ENCODE measurements around the gene RABGAP1L. TPM values are rescaled to one million over a fixed set of nuclear protein-coding genes. Genes with fewer than 3 reads are reported as not detected.
"Not testable (repeated sequence)": the region's sequence is repeated elsewhere in the genome, so short reads cannot be mapped to it uniquely, and the experiment has no call there.

RABGAP1L gene
- total RNA-seq, 1 donor from 2014 or later, result 36.9 TPM

GRCh38 chr1:174642393-174642792 is 483.1 kb downstream of the RABGAP1L start:
- no peak for DNase-seq
- H3K4me1 Mint-ChIP-seq, result no peaks in the 10 kb centered on the region
- no peak overlapping the region for H3K27ac Mint-ChIP-seq
- H3K27me3 Mint-ChIP-seq, result no peaks in the 10 kb centered on the region
- no peak overlapping the region for H3K4me3 Mint-ChIP-seq
- H3K36me3 Mint-ChIP-seq (ENCODE audit: low read depth), result peaks cover 5% of the 10 kb centered on the region
- H3K9me3 Mint-ChIP-seq, result no peaks in the 10 kb centered on the region
- intact Hi-C loops (cut with micrococcal nuclease), result no loop called here

- Mint-ChIP-seq H3K27me3 (no peaks in the 10 kb centered on the region), H3K36me3 (ENCODE audit: low read depth) (no peaks in the 10 kb centered on the region), H3K27ac (no peak overlapping the region), H3K9me3 (no peaks in the 10 kb centered on the region), H3K4me3 (no peak overlapping the region), H3K4me1 (no peaks in the 10 kb centered on the region)
- intact Hi-C loops (cut with micrococcal nuclease), result no loop called here
- no peak for DNase-seq
Observed at GRCh38 chr1:174643206-174643605, 483.9 kb downstream of the RABGAP1L start.

DNA sequence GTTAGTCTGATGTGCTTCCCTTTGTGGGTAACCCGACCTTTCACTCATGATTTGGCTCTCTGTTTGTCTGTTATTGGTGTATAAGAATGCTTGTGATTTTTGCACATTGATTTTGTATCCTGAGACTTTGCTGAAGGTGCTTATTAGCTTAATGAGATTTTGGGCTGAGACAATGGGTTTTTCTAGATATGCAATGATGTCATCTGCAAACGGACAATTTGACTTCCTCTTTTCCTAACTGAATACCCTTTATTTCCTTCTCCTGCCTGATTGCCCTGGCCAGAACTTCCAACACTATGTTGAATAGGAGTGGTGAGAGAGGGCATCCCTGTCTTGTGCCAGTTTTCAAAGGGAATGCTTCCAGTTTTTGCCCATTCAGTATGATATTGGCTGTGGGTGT is 490.3 kb downstream of the RABGAP1L start:
- H3K27me3 Mint-ChIP-seq; H3K36me3 Mint-ChIP-seq (ENCODE audit: low read depth); H3K9me3 Mint-ChIP-seq; H3K4me1 Mint-ChIP-seq; intact Hi-C loops (cut with micrococcal nuclease); DNase-seq; H3K27ac Mint-ChIP-seq; H3K4me3 Mint-ChIP-seq: not testable (repeated sequence)

- H3K36me3 Mint-ChIP-seq (ENCODE audit: low read depth), result no peaks in the 10 kb centered on the region
- H3K27ac Mint-ChIP-seq, result no peak overlapping the region
- intact Hi-C loops (cut with micrococcal nuclease), result no loop called here
- peaks cover 10% of the 10 kb centered on the region for H3K9me3 Mint-ChIP-seq
- DNase-seq, result no peak
- H3K4me3 Mint-ChIP-seq, result no peak overlapping the region
- no peaks in the 10 kb centered on the region for H3K27me3 Mint-ChIP-seq
- H3K4me1 Mint-ChIP-seq, result no peaks in the 10 kb centered on the region
Observed at GRCh38 chr1:174652569-174653280, 493.4 kb downstream of the RABGAP1L start.

DNA sequence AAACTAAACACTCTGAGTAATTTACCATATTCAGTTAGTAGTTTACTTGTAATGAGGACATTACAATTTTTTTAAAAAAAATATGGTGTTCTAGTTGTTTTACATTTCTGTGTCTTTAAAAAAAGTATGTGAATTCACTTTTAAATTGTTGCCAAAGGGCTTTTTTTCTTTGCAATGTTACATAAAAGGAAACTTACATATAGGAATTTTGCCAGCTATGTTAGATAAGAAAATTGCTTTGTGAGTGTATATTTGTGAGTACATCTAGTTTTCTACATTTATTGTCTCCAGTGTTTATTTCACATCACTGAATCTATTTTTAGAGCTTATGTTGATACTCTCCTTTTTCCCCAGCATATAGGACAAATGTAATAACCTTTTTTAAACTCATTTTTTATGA is 495.2 kb downstream of the RABGAP1L start:
- Mint-ChIP-seq H3K36me3 (ENCODE audit: low read depth) (no peaks in the 10 kb centered on the region), H3K4me1 (no peaks in the 10 kb centered on the region), H3K4me3 (no peak overlapping the region), H3K27me3 (no peaks in the 10 kb centered on the region), H3K27ac (no peak overlapping the region), H3K9me3 (peaks cover 14% of the 10 kb centered on the region)
- intact Hi-C loops (cut with micrococcal nuclease), result no loop called here
- DNase-seq, result no peak

- Mint-ChIP-seq H3K4me3 (no peak overlapping the region), H3K36me3 (ENCODE audit: low read depth) (no peaks in the 10 kb centered on the region), H3K9me3 (peaks cover 14% of the 10 kb centered on the region), H3K4me1 (no peaks in the 10 kb centered on the region), H3K27ac (no peak overlapping the region), H3K27me3 (no peaks in the 10 kb centered on the region)
- DNase-seq, result no peak
- intact Hi-C loops (cut with micrococcal nuclease), result no loop called here
Observed at GRCh38 chr1:174656409-174657059, 497.2 kb downstream of the RABGAP1L start.

GRCh38 chr1:174657411-174657810 is 498.1 kb downstream of the RABGAP1L start:
- no peaks in the 10 kb centered on the region for H3K27me3 Mint-ChIP-seq
- intact Hi-C loops (cut with micrococcal nuclease), result no loop called here
- H3K4me1 Mint-ChIP-seq, result no peaks in the 10 kb centered on the region
- H3K27ac Mint-ChIP-seq, result no peak overlapping the region
- no peak for DNase-seq
- H3K36me3 Mint-ChIP-seq (ENCODE audit: low read depth), result no peaks in the 10 kb centered on the region
- H3K9me3 Mint-ChIP-seq, result peaks cover 10% of the 10 kb centered on the region
- H3K4me3 Mint-ChIP-seq, result no peak overlapping the region

DNA sequence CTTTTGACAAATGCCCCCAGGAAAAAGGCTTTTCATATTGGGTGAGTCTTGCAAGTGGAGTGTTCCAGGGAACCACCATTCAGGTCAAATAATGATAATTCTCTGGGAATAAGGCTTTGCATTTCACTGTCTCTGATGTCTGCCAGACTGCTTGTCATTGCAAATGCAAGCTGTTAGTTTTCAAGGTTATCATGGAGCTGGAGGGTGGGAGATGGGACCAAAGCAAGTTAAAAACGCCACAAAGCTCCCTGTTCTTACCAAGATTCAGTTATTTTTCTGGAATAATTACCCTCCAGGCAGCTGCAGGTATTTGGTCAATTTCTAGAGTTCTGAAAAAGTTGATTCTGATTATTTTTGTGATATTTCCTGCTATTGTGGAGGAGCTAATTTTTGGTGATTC is 498.6 kb downstream of the RABGAP1L start:
- no peak for DNase-seq
- H3K27ac Mint-ChIP-seq, result no peak overlapping the region
- intact Hi-C loops (cut with micrococcal nuclease), result no loop called here
- H3K4me1 Mint-ChIP-seq, result no peaks in the 10 kb centered on the region
- no peak overlapping the region for H3K4me3 Mint-ChIP-seq
- no peaks in the 10 kb centered on the region for H3K27me3 Mint-ChIP-seq
- no peaks in the 10 kb centered on the region for H3K36me3 Mint-ChIP-seq (ENCODE audit: low read depth)
- H3K9me3 Mint-ChIP-seq, result peaks cover 8% of the 10 kb centered on the region

GRCh38 chr1:174659823-174660222 is 500.5 kb downstream of the RABGAP1L start:
- Mint-ChIP-seq H3K27me3 (no peaks in the 10 kb centered on the region), H3K4me1 (no peaks in the 10 kb centered on the region), H3K4me3 (no peak overlapping the region), H3K27ac (no peak overlapping the region), H3K36me3 (ENCODE audit: low read depth) (no peaks in the 10 kb centered on the region), H3K9me3 (peaks cover 8% of the 10 kb centered on the region)
- intact Hi-C loops (cut with micrococcal nuclease), result no loop called here
- no peak for DNase-seq

GRCh38 chr1:174660476-174660875 is 501.2 kb downstream of the RABGAP1L start:
- H3K4me3 Mint-ChIP-seq, result no peak overlapping the region
- intact Hi-C loops (cut with micrococcal nuclease), result no loop called here
- H3K36me3 Mint-ChIP-seq (ENCODE audit: low read depth), result no peaks in the 10 kb centered on the region
- no peaks in the 10 kb centered on the region for H3K4me1 Mint-ChIP-seq
- H3K9me3 Mint-ChIP-seq, result peaks cover 8% of the 10 kb centered on the region
- DNase-seq, result no peak
- no peak overlapping the region for H3K27ac Mint-ChIP-seq
- H3K27me3 Mint-ChIP-seq, result no peaks in the 10 kb centered on the region

- no peaks in the 10 kb centered on the region for H3K4me1 Mint-ChIP-seq
- peaks cover 2% of the 10 kb centered on the region for H3K9me3 Mint-ChIP-seq
- H3K27ac Mint-ChIP-seq, result no peak overlapping the region
- H3K36me3 Mint-ChIP-seq (ENCODE audit: low read depth), result no peaks in the 10 kb centered on the region
- H3K4me3 Mint-ChIP-seq, result no peak overlapping the region
- H3K27me3 Mint-ChIP-seq, result no peaks in the 10 kb centered on the region
- DNase-seq, result no peak
- intact Hi-C loops (cut with micrococcal nuclease), result no loop called here
Observed at GRCh38 chr1:174663358-174663757, 504.0 kb downstream of the RABGAP1L start.

DNA sequence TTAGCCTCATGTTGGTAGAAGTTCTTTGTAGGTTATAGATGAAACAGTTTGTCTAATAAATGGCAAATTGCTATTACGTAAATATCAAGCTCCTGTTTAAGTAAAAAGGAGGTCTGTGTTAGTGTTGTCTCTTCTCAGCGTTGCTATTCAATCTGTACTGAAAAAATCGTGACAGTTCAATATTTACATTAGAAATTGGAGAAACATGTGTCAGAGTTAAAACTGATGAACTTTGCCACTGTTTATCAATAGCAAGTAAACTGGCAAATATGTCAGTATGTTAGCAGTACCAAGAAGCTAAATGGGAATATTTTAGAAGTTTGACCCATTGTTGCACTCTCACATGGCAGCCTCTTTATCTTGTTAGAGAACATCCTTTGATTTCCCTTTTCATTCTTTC is 506.9 kb downstream of the RABGAP1L start:
- no peak for DNase-seq

DNA sequence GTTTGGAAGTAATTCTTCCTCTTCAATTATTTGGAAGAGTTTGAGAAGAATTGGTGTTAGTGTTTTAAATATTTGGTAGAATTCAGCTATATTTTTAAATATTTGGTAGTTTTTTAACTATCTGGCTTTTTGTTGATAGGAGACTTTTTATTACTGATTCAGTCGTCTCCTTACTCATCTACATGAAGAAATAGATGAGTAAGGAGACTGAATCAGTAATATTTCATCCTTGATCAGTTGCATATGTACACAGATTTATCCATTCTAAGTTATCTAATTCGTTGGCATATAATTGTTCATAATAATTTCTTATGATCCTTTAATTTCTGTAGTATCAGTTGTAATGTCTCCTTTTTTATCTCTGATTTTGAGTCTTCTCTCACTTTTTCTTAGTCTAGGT is 512.5 kb downstream of the RABGAP1L start:
- Mint-ChIP-seq H3K4me3 (no peak overlapping the region), H3K4me1 (no peaks in the 10 kb centered on the region), H3K27ac (no peak overlapping the region), H3K36me3 (ENCODE audit: low read depth) (no peaks in the 10 kb centered on the region), H3K9me3 (peaks cover 10% of the 10 kb centered on the region), H3K27me3 (no peaks in the 10 kb centered on the region)
- intact Hi-C loops (cut with micrococcal nuclease), result no loop called here
- no peak for DNase-seq

More for the DNA sequence above, 506.9 kb downstream of the RABGAP1L start:
- H3K36me3 Mint-ChIP-seq (ENCODE audit: low read depth), result no peaks in the 10 kb centered on the region
- peaks cover 10% of the 10 kb centered on the region for H3K9me3 Mint-ChIP-seq
- no peak overlapping the region for H3K27ac Mint-ChIP-seq
- no peaks in the 10 kb centered on the region for H3K27me3 Mint-ChIP-seq
- H3K4me1 Mint-ChIP-seq, result no peaks in the 10 kb centered on the region
- no peak overlapping the region for H3K4me3 Mint-ChIP-seq
- intact Hi-C loops (cut with micrococcal nuclease), result no loop called here

DNA sequence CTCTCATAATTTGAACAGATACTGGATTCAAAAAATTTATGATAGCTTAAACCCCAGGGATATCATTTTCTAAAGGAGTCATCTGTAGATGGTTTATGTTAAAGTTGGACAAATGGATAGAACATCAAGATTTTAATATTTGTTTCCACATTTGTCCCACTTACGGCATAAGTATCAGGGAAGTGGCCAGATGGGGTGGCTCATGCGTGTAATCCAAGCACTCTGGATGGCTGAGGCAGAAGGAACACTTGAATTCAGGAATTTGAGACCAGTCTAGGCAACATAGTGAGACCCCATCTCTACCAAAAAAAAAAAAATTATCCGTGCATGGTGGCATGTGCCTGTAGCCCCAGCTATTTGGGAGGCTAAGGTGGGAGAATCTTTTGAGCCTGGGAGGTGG is 517.5 kb downstream of the RABGAP1L start:
- DNase-seq, result no peak
- no peak overlapping the region for H3K4me3 Mint-ChIP-seq
- no peaks in the 10 kb centered on the region for H3K36me3 Mint-ChIP-seq (ENCODE audit: low read depth)
- no peaks in the 10 kb centered on the region for H3K9me3 Mint-ChIP-seq
- H3K27me3 Mint-ChIP-seq, result no peaks in the 10 kb centered on the region
- no peak overlapping the region for H3K27ac Mint-ChIP-seq
- intact Hi-C loops (cut with micrococcal nuclease), result no loop called here
- no peaks in the 10 kb centered on the region for H3K4me1 Mint-ChIP-seq

DNA sequence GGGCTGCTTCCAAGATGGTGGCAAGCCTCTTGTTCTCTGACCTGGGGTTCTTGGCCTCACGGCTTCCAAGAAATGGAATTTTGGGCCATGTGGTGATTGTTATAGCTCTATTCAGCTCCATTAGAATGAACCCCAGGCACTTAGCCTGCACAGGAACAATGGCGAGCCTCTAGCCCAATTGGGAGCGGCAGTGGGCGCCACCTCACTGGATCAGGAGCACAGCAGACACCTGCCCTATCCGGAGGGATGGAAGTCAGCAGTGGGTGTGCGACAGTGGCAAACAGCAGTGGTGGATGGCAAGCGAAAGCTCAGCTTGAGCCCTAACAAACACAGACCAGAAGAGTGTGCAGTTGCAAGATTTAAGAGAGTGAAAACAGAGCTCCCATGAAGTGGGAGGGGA is 519.3 kb downstream of the RABGAP1L start:
- intact Hi-C loops (cut with micrococcal nuclease), result no loop called here
- H3K27ac Mint-ChIP-seq, result no peak overlapping the region
- no peak overlapping the region for H3K4me3 Mint-ChIP-seq
- DNase-seq, result no peak
- no peaks in the 10 kb centered on the region for H3K4me1 Mint-ChIP-seq
- H3K36me3 Mint-ChIP-seq (ENCODE audit: low read depth), result no peaks in the 10 kb centered on the region
- no peaks in the 10 kb centered on the region for H3K9me3 Mint-ChIP-seq
- no peaks in the 10 kb centered on the region for H3K27me3 Mint-ChIP-seq

All from activated CD4-positive, alpha-beta T cell treated with anti-CD3 and anti-CD28 coated beads, Interleukin-2, amount 10 ng/mL, durations not matched to agents 24 days and 14 days (primary cell).